Uterine smooth muscle cell (primary cell): ENCODE data around the gene TEKT4. TPM values are rescaled to one million over a fixed set of nuclear protein-coding genes. Genes with fewer than 3 reads are reported as not detected.

Source experiments
- total RNA-seq: library from RNA; depleted of rRNA; stranded (reverse); fragments of >200 nt; gene quantifications from 2 replicates; pipeline ENCODE4 v1.2.3, GENCODE V29; 2014

Gene TEKT4, protein sequence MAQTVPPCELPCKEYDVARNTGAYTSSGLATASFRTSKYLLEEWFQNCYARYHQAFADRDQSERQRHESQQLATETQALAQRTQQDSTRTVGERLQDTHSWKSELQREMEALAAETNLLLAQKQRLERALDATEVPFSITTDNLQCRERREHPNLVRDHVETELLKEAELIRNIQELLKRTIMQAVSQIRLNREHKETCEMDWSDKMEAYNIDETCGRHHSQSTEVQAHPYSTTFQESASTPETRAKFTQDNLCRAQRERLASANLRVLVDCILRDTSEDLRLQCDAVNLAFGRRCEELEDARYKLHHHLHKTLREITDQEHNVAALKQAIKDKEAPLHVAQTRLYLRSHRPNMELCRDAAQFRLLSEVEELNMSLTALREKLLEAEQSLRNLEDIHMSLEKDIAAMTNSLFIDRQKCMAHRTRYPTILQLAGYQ
- not detected in 2 replicates for total RNA-seq

DNA sequence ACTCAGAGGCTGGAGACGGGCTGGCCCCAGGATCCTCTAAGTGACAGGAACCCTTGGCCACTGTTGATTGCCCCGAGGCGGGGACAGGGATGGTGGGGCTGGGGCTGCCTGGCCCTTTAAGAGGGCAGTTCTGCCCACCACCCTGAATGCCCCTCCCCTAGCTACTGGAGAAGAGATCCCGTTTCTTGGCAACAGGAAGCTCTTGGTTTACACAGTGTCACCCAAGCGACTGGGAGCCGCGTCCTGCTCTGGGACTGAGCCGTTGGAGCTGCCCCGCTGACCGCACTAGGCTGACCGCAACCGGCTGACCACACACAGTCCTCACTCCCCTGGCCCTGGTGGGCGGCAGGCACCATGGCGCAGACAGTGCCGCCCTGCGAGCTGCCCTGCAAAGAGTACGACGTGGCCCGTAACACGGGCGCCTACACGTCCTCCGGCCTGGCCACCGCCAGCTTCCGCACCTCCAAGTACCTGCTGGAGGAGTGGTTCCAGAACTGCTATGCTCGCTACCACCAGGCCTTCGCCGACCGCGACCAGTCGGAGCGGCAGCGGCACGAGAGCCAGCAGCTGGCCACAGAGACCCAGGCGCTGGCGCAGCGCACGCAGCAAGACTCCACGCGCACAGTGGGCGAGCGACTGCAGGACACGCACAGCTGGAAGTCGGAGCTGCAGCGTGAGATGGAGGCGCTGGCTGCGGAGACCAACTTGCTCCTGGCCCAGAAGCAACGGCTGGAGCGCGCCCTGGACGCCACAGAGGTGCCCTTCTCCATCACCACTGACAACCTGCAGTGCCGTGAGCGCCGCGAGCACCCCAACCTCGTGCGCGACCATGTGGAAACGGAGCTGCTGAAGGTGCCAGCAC, at the start of gene TEKT4:
TSS of gene TEKT4 (plus strand) at position 205 of the 862 bp plus-strand sequence. CDS start at position 355, 150 bp downstream.

Other genes with a start within 250 kb of the TEKT4 start
- gene MAL, start 154.3 kb downstream of the TEKT4 start, total RNA-seq = not detected in 2 replicates